HG03442 (cell line): ENCODE measurements around the gene ADGRF5.

ENCODE experiments used
- ATAC-seq: cut with Tn5 transposase; IDR thresholded peaks from one replicate; pipeline ENCODE4 v1.9.1; 2021; ENCODE audit warnings: mild to moderate bottlenecking, moderate library complexity; ENCODE audit not compliant: unreplicated experiment

ADGRF5 gene

GRCh38 chr6:46931416-46931815 lies 9.7 kb upstream of the ADGRF5 start:
- no peak for ATAC-seq

DNA sequence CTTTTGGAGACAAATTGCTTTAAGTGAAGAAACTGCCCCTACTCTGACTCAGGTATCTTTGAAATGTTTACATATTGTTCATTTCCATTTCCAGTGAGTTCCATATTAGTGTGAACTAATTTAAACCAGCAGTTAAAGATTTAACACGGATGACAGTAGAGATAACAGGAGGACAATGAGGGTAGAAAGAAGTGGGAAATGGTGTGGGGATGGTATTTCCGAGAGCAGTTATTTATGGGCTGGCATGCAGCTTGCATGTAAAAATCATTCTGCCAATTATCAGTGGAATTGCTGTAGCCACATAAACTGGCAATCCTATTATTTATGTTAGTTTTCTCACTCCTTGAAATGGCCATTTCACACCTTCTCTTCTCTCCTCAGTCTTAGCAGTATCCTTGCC lies 8.6 kb upstream of the ADGRF5 start:
- no peak for ATAC-seq

- no peak for ATAC-seq
Measured at GRCh38 chr6:46927066-46927465, 5.3 kb upstream of the ADGRF5 start.

- no peak for ATAC-seq
Measured at GRCh38 chr6:46926481-46926880, 4.7 kb upstream of the ADGRF5 start.

GRCh38 chr6:46925563-46926253 lies 4.0 kb upstream of the ADGRF5 start:
- ATAC-seq: no peak

DNA sequence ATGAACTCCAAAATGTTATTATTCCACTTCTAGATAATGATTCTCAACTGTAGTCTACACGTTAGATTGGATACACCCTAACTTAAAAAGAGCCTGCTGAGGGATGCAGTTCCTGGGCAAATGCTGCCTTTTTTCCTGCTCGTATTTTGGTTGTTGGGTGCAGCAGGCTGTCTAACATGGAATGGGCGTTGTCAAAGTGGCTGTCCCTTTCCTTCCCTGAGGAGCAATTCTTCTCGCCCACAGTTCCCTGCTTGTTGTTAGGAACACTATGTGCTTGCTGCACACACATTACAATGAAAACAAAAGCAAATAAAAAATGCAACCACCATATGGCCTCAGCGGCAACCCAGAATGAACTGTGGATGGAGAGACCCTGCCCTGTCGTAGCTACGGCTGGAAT lies 1.7 kb upstream of the ADGRF5 start:
- ATAC-seq: no peak

- no peak for ATAC-seq
Measured at GRCh38 chr6:46921059-46921458, 679 bp downstream of the ADGRF5 start.

GRCh38 chr6:46918806-46919205 lies 2.9 kb downstream of the ADGRF5 start:
- no peak for ATAC-seq

DNA sequence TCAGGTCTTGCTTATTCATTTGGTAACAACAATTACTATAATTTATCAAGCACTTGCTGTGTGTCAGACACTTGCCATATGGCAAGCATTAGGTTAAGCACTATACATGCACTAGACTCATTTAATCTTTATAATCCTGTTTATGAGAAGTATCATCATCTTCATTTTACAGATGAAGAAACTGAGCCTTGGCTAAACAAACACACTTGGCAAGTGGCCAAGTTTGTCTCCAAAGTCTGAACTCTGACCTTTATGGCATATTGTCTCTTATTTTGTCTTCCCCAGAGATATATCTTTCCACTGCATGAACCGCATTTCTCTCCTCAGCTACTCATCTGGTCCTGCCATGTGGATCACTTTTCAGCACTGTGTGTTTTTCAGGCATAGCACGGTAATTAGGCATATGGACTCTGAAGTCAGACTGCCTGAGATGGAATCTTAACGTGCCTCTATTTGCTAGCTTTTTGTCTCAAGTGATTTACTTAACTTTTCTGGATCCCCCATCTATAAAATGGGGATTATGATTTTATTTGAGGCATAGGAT lies 4.7 kb downstream of the ADGRF5 start:
- ATAC-seq: no peak

DNA sequence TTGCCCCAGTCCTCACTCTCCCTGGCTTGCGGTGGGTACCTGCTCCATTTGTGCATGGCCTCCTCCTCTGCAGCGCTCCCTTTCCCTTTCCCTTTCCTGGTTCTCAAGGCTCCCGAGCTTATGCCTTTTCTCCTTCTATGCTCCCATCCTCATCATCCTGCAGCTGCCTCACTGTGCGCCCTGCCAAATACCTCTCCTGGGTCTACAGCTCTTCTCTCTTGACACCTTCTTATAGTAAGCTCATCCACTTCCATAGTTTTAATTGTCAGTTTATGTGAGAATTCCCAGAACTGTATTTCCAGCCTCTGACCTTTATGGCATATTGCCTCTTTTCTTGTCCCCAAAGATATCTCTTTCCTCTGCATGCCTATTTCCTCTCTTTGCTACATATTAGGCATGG lies 5.9 kb downstream of the ADGRF5 start:
- no peak for ATAC-seq

DNA sequence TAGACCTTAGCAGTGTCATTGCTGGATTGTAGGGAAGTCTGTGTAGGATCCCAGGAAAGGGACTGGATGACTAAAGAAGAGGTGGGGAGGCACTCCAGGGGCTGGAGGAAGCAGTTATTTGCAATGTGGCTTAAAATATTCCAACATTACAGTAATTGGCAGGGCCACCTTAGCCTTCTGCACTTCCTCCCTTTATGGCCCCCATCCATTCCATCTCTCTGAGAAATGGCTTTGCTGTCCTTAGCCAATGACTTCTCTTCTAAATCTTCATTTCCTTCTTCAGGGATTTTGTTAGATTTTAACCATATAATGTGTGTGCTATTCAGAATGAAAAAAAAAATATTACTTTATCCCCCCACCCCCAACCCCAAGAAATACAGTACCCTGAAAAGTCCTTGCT lies 6.4 kb downstream of the ADGRF5 start:
- ATAC-seq: no peak

GRCh38 chr6:46914279-46914810 lies 7.4 kb downstream of the ADGRF5 start:
- no peak for ATAC-seq

GRCh38 chr6:46909371-46909770 lies 12.4 kb downstream of the ADGRF5 start:
- no peak for ATAC-seq

GRCh38 chr6:46906776-46907175 lies 15.0 kb downstream of the ADGRF5 start:
- ATAC-seq: no peak

DNA sequence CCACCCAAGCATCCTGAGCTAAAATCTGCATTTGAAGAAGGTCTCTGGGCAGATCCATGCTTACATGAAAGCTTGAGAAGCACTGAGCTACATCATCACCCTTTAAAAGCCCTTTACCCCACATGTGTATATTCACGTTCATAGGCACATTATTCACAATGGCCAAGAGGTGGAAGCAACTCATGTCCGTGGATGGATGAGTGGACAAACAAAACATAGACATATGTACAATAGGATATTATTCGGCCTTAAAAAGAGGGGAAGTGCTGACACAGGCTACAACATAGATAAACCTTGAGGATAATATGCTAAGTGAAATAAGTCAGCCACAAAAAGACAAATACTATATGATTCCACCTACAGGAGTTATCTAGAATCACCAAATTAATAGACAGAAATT lies 17.6 kb downstream of the ADGRF5 start:
- no peak for ATAC-seq

- ATAC-seq: no peak
Measured at GRCh38 chr6:46903175-46903574, 18.6 kb downstream of the ADGRF5 start.

DNA sequence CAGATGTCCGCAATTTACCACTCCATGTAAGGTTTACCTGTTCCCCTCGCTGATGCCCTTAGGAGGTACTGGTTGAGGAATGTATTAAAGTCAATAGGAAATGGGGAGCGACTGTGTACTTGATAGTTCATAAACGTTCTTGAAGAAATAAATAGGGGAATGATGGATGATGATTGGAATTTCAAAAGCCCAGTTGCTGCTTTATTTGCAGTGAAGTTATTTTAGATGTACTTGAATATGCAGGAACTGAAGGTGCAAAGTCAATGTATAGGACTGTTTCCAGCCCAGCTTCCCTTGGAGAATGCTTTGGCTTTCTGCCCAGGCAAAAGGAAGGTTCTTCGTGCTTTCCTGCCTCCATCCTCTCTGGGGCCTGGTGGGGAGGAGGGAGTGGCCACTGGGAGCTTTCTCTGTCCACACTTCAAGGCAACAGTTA lies 19.8 kb downstream of the ADGRF5 start:
- no peak for ATAC-seq

DNA sequence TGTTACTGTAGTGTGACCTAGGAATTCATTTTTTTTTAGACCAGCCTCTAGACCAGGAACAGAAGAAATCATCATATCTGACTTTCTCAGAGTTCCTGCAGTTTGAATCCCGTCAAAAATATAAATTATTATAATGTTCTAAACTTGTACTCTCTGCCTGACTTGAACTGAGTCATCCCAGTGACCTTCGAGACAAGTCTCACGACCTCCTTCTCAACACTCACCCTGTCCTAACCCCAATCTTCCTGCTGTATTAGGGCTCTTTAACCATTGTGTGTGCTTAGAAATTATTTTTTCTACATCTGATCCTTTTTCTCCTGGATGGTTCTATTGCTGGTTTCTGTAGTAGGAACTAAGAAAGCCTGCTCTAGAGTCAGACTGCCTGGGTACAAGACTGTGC lies 21.5 kb downstream of the ADGRF5 start:
- ATAC-seq: no peak

DNA sequence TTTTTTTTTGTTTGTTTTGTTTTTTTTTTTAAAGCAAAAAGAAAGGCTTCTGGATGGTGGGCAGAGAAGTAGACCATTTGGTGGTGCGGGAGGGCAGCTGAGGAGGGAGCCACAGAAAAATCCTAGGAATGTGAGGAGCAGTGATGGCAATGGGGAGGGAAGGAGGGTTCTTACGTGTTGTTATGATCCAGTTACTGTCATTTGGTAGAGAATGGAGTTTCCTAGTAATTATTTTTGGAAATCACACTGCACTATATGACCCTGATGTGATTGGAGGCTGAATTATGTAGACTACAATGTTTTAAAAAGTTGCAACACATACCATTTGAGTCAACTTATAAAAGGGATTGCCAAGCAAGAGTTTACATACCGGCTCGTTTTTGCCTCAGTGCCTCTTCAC lies 22.1 kb downstream of the ADGRF5 start:
- no peak for ATAC-seq

DNA sequence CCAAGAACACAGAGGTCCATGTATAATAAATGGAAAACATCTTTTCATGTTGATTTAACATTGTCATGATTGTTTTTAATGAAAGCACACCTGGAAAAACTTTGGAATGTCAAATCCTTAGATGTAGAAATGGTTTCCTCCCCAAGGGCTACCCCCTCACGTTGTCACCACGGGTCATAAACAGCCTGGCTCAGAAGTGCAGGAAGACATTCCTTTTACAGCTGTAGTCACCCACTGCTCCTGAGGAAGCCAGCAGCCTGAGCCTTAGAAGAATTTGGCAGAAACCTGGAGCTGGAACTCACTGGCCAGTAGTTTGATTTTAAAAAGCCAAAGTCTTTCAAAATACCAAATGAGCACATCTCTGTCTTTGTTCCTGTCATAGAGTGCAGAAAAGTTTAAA lies 23.7 kb downstream of the ADGRF5 start:
- no peak for ATAC-seq

GRCh38 chr6:46896871-46897270 lies 24.9 kb downstream of the ADGRF5 start:
- no peak for ATAC-seq

DNA sequence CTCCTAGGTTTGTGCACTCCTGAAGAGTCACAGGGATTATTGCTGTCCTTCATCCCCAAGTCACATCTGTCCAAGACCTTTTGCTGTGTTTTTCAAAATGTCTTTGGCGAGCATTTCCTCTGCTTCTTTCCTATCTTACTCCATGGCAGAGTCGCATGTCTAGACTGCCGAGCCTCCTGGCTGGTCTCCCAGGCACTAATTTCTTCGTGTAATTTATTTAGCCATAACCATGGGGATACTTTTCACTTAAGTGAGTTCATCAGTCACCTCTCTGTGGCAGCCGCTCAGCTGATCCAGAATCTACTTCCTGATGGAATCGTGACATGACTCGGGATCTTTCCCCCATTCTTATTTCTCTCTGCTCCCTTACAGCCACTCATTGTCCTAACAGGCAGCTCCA lies 25.8 kb downstream of the ADGRF5 start:
- ATAC-seq: no peak

DNA sequence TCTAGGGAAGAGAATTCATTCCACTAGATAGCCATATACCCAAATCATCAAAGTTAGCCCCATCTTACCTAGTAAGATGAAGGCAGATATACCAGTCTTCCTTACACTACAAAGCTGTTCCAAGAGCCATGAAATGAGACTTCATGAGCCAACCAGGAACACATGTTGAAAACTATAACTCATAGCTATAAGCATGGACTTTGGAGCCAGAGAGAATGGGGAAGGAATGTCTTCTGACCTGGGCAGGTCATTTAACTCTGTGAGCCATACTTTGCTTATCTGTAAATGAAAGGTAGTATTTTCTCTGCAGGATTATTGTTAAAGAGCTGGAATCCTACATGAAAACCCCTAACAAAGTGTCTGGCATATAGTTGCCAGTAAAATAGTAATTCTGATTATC lies 27.3 kb downstream of the ADGRF5 start:
- ATAC-seq: no peak
